ENCODE measurements around the gene CDK15. TPM values are rescaled to one million over a fixed set of nuclear protein-coding genes. Genes with fewer than 3 reads are reported as not detected.
"Not testable (repeated sequence)": the region's sequence is repeated elsewhere in the genome, so short reads cannot be mapped to it uniquely, and the experiment has no call there.

The CDK15 gene
- total RNA-seq, 6 experiments from 2014 or later: not detected

GRCh38 chr2:201761101-201761500 is 45.2 kb upstream of the CDK15 start:
- no peak overlapping the region for H3K4me3 ChIP-seq
- WGBS (ENCODE audit: insufficient coverage, low coverage, low lambda C conversion rate, missing lambda C conversion rate): 96% methylated on average over 3 of the region's 4 CpGs
- TF ChIP-seq POLR2A (IDR thresholded peaks at IDR 0.05) (no peak), CTCF (IDR thresholded peaks at IDR 0.05) (no peak)
- no peaks in the 10 kb centered on the region for H3K27me3 ChIP-seq
- no peak for DNase-seq
- intact Hi-C loops (cut with DNase I): no loop called here
- ATAC-seq: no peak
- peaks cover 0 to 17% (median 6%) of the 10 kb centered on the region in 4 donors for H3K36me3 ChIP-seq
- no peak overlapping the region for H3K27ac ChIP-seq
- H3K9me3 ChIP-seq: no peaks in the 10 kb centered on the region
- peaks cover 0 to 22% (median 7%) of the 10 kb centered on the region in 4 donors for H3K4me1 ChIP-seq

GRCh38 chr2:201764469-201764868 is 41.9 kb upstream of the CDK15 start:
- Histone ChIP-seq H3K36me3 (peaks cover 0 to 17% (median 6%) of the 10 kb centered on the region in 4 donors), H3K4me1 (peaks cover 0 to 10% (median 0%) of the 10 kb centered on the region in 4 donors)
- H3K27ac ChIP-seq; intact Hi-C loops (cut with DNase I); ATAC-seq; DNase-seq; H3K4me3 ChIP-seq; H3K9me3 ChIP-seq; H3K27me3 ChIP-seq: not testable (repeated sequence)
- WGBS (ENCODE audit: insufficient coverage, low coverage, low lambda C conversion rate, missing lambda C conversion rate): 99% methylated on average over 7 of the region's 7 CpGs

GRCh38 chr2:201765799-201766198 is 40.5 kb upstream of the CDK15 start:
- no peak for TF ChIP-seq POLR2A (IDR thresholded peaks at IDR 0.05)
- TF ChIP-seq CTCF (IDR thresholded peaks at IDR 0.05): no peak
- Histone ChIP-seq H3K36me3 (peaks cover 0 to 15% (median 6%) of the 10 kb centered on the region in 4 donors), H3K4me3 (no peak overlapping the region), H3K27me3 (no peaks in the 10 kb centered on the region), H3K27ac (no peak overlapping the region), H3K9me3 (no peaks in the 10 kb centered on the region), H3K4me1 (peaks cover 0 to 15% (median 0%) of the 10 kb centered on the region in 4 donors)
- intact Hi-C loops (cut with DNase I): no loop called here
- no peak for DNase-seq
- no peak for ATAC-seq

GRCh38 chr2:201768918-201769317 is 37.4 kb upstream of the CDK15 start:
- Histone ChIP-seq H3K9me3 (no peaks in the 10 kb centered on the region), H3K27ac (no peak overlapping the region), H3K4me3 (no peak overlapping the region), H3K4me1 (peaks cover 0 to 15% (median 0%) of the 10 kb centered on the region in 4 donors), H3K36me3 (peaks cover 0 to 7% (median 2%) of the 10 kb centered on the region in 4 donors), H3K27me3 (no peaks in the 10 kb centered on the region)
- intact Hi-C loops (cut with DNase I): no loop called here
- no peak for TF ChIP-seq POLR2A (IDR thresholded peaks at IDR 0.05)
- TF ChIP-seq CTCF (IDR thresholded peaks at IDR 0.05): no peak
- 71% methylated on average over 1 of the region's 1 CpG for WGBS (ENCODE audit: insufficient coverage, low coverage, low lambda C conversion rate, missing lambda C conversion rate)
- no peak for DNase-seq
- ATAC-seq: no peak

- no peak for DNase-seq
- no peak for TF ChIP-seq POLR2A (IDR thresholded peaks at IDR 0.05)
- no peak for TF ChIP-seq CTCF (IDR thresholded peaks at IDR 0.05)
- no peak for ATAC-seq
- Histone ChIP-seq H3K4me1 (peaks cover 0 to 17% (median 1%) of the 10 kb centered on the region in 4 donors), H3K9me3 (no peaks in the 10 kb centered on the region), H3K36me3 (peaks cover 0 to 7% (median 2%) of the 10 kb centered on the region in 4 donors), H3K27me3 (no peaks in the 10 kb centered on the region), H3K27ac (no peak overlapping the region), H3K4me3 (no peak overlapping the region)
- 82% methylated on average over 4 of the region's 4 CpGs for WGBS (ENCODE audit: insufficient coverage, low coverage, low lambda C conversion rate, missing lambda C conversion rate)
- intact Hi-C loops (cut with DNase I): no loop called here
Observed at GRCh38 chr2:201769666-201770373, 36.5 kb upstream of the CDK15 start.

All from right lobe of liver (tissue), 6 donors.